H1 (cell line): ENCODE results near the gene OR10R2. TPM values are rescaled to one million over a fixed set of nuclear protein-coding genes. Genes with fewer than 3 reads are reported as not detected.

Experiments
- CTCF ChIA-PET: fragments of 300-600 bp; sonication (Branson Sonifier 250); formaldehyde crosslinking; loops from one replicate; lab custom pipeline; 2021; ENCODE audit not compliant: partially characterized antibody; lab: Charles Lee
- POLR2A ChIA-PET: fragments of 300-600 bp; sonication (Branson Sonifier 250); formaldehyde crosslinking; loops from one replicate; lab custom pipeline; 2021; ENCODE audit warnings: inconsistent platforms; ENCODE audit not compliant: partially characterized antibody; lab: Charles Lee
- DNase-seq, 2 experiments: peaks; one replicate each; pipeline versions ENCODE4 v3.0.0 to v3.0.0-alpha.2; 2010 to 2022; ENCODE audit warnings: low spot score in 2 of 2, low read depth in 1 of 2, mixed read lengths in 1 of 2
- FAIRE-seq: peaks from 2 replicates; lab custom pipeline; 2011; peaks lifted over from hg19 to GRCh38; lab: Jason Lieb, UNC
- H2AFZ ChIP-seq: 2 replicates; pipeline ENCODE4 v1.8.1; 2012; ENCODE audit warnings: low read length, inconsistent platforms
- H2AK5ac ChIP-seq: 2 replicates; pipeline ENCODE4 v1.6.1; 2013; ENCODE audit warnings: low read depth, low read length
- H2BK120ac ChIP-seq: replicated peaks from 2 replicates; pipeline ENCODE3; 2013; ENCODE audit warnings: low read depth, low read length, inconsistent platforms
- H2BK12ac ChIP-seq: 2 replicates; pipeline ENCODE4 v1.6.1; 2013; ENCODE audit warnings: low read depth, low read length
- H2BK15ac ChIP-seq: 2 replicates; pipeline ENCODE4 v1.6.1; 2013; ENCODE audit warnings: low read length
- H2BK20ac ChIP-seq: 2 replicates; pipeline ENCODE4 v1.6.1; 2013; ENCODE audit warnings: low read length
- H2BK5ac ChIP-seq: 2 replicates; pipeline ENCODE4 v1.6.1; 2013; ENCODE audit warnings: low read depth, low read length
- H3K14ac ChIP-seq: 2 replicates; pipeline ENCODE4 v1.6.1; 2013; ENCODE audit warnings: inconsistent platforms; ENCODE audit not compliant: insufficient read length
- H3K18ac ChIP-seq: 2 replicates; pipeline ENCODE4 v1.6.1; 2013; ENCODE audit warnings: low read length; ENCODE audit errors: extremely low read depth
- H3K23ac ChIP-seq: 2 replicates; pipeline ENCODE4 v1.6.1; 2013; ENCODE audit warnings: inconsistent platforms; ENCODE audit not compliant: insufficient read length
- H3K23me2 ChIP-seq: 2 replicates; pipeline ENCODE4 v1.6.1; 2013; ENCODE audit warnings: low read depth, low read length
- H3K27ac ChIP-seq: 2 replicates; pipeline ENCODE4 v1.6.1; 2011; ENCODE audit warnings: low read depth, low read length, inconsistent platforms
- H3K27me3 ChIP-seq, 4 experiments: replicated peaks in 1 of 4; 1 replicate in 1 of 4; 2 replicates in 3 of 4; pipeline versions ENCODE4 v1.6.1 to v1.8.1; 2011 to 2013; ENCODE audit warnings: low read length in 3 of 4, mild to moderate bottlenecking in 3 of 4, inconsistent platforms in 2 of 4, mixed read lengths in 2 of 4, moderate library complexity in 1 of 4; ENCODE audit not compliant: control insufficient read depth in 3 of 4, insufficient read depth in 3 of 4; ENCODE audit errors: extremely low read depth in 1 of 4
- H3K36me3 ChIP-seq, 4 experiments: 2 replicates each; pipeline versions ENCODE4 v1.6.1 to v1.8.1; 2011 to 2013; ENCODE audit warnings: mild to moderate bottlenecking in 4 of 4, low read length in 3 of 4, moderate library complexity in 2 of 4, control low read depth in 1 of 4, inconsistent platforms in 1 of 4; ENCODE audit not compliant: insufficient read depth in 4 of 4, control insufficient read depth in 2 of 4
- H3K4ac ChIP-seq: replicated peaks from 2 replicates; pipeline ENCODE3; 2013; ENCODE audit warnings: low read length, low read depth, mixed read lengths, inconsistent platforms; ENCODE audit not compliant: insufficient read length
- H3K4me1 ChIP-seq, 4 experiments: replicated peaks in 1 of 4; 1 replicate in 1 of 4; 2 replicates in 3 of 4; pipeline versions ENCODE4 v1.6.1 to v1.8.1; 2011 to 2013; ENCODE audit warnings: low read length in 3 of 4, inconsistent platforms in 2 of 4, mixed read lengths in 1 of 4; ENCODE audit not compliant: insufficient read depth in 4 of 4, control insufficient read depth in 3 of 4
- H3K4me2 ChIP-seq, 2 experiments: 2 replicates each; pipeline versions ENCODE4 v1.6.1 to v1.8.1; 2011 to 2013; ENCODE audit warnings: low read depth in 2 of 2, low read length in 2 of 2, control low read depth in 1 of 2, inconsistent platforms in 1 of 2, mild to moderate bottlenecking in 1 of 2; ENCODE audit not compliant: insufficient read depth in 1 of 2
- H3K4me3 ChIP-seq, 4 experiments: fragments of 200-600, 300-600 bp in 1 of 4; sonication (generic), shearing (Covaris generic), sonication (Bioruptor Twin) in 1 of 4; 2 replicates each; pipeline versions ENCODE4 v1.5.1 to v1.8.1; 2011 to 2016; ENCODE audit warnings: low read length in 4 of 4, low read depth in 3 of 4, control low read depth in 2 of 4, inconsistent platforms in 2 of 4, mild to moderate bottlenecking in 2 of 4, mixed read lengths in 1 of 4, moderate library complexity in 1 of 4; ENCODE audit not compliant: insufficient read depth in 2 of 4; ENCODE audit errors: extremely low read depth in 1 of 4
- H3K56ac ChIP-seq: replicated peaks from 2 replicates; pipeline ENCODE3; 2013; ENCODE audit warnings: low read depth, mild to moderate bottlenecking, mixed read lengths, low read length, inconsistent platforms; ENCODE audit not compliant: insufficient read length
- H3K79me1 ChIP-seq: 2 replicates; pipeline ENCODE4 v1.6.1; 2013; ENCODE audit warnings: low read depth, low read length, control low read depth
- H3K79me2 ChIP-seq, 2 experiments: 2 replicates each; pipeline versions ENCODE4 v1.6.1 to v1.8.1; 2012 to 2013; ENCODE audit warnings: low read length in 2 of 2, mild to moderate bottlenecking in 2 of 2, inconsistent platforms in 1 of 2; ENCODE audit not compliant: insufficient read depth in 2 of 2, control insufficient read depth in 1 of 2
- H3K9ac ChIP-seq, 4 experiments: replicated peaks in 1 of 4; 1 replicate in 1 of 4; 2 replicates in 3 of 4; pipeline versions ENCODE4 v1.6.1 to v1.8.1; 2011 to 2013; ENCODE audit warnings: low read depth in 3 of 4, low read length in 3 of 4, control low read depth in 2 of 4, mild to moderate bottlenecking in 2 of 4, moderate library complexity in 2 of 4, inconsistent platforms in 1 of 4; ENCODE audit errors: extremely low read depth in 1 of 4
- H3K9me3 ChIP-seq, 2 experiments: 2 replicates each; pipeline versions ENCODE4 v1.6.1 to v1.8.1; 2012 to 2013; ENCODE audit warnings: mild to moderate bottlenecking in 2 of 2, moderate library complexity in 2 of 2, control low read depth in 1 of 2, inconsistent platforms in 1 of 2, low read depth in 1 of 2, low read length in 1 of 2, mixed read lengths in 1 of 2; ENCODE audit not compliant: insufficient read depth in 2 of 2
- H4K20me1 ChIP-seq, 2 experiments: replicated peaks in 1 of 2; 2 replicates each; pipeline versions ENCODE3 to v1.8.1; 2011 to 2013; ENCODE audit warnings: inconsistent platforms in 2 of 2, low read length in 2 of 2, mild to moderate bottlenecking in 1 of 2; ENCODE audit not compliant: insufficient read depth in 2 of 2, control insufficient read depth in 1 of 2
- H4K5ac ChIP-seq: 2 replicates; pipeline ENCODE4 v1.6.1; 2013; ENCODE audit warnings: low read length, low read depth, mixed read lengths, inconsistent platforms; ENCODE audit not compliant: insufficient read length
- H4K8ac ChIP-seq: 2 replicates; pipeline ENCODE4 v1.8.0; 2013; ENCODE audit warnings: mild to moderate bottlenecking, moderate library complexity, low read length, inconsistent platforms; ENCODE audit not compliant: insufficient read depth; ENCODE audit errors: extremely low read depth
- H4K91ac ChIP-seq: replicated peaks from 2 replicates; pipeline ENCODE3; 2013; ENCODE audit warnings: low read length, mixed read lengths, inconsistent platforms; ENCODE audit not compliant: insufficient read length
- BACH1 ChIP-seq: IDR thresholded peaks from 2 replicates; pipeline ENCODE4 v1.6.1; 2012; ENCODE audit warnings: low read length, improper control_type of control experiment
- FOSL1 ChIP-seq: IDR thresholded peaks from 2 replicates; pipeline ENCODE4 v1.6.1; 2011; ENCODE audit warnings: mild to moderate bottlenecking, low read depth, low read length, moderate library complexity; ENCODE audit not compliant: insufficient read depth
- RNF2 ChIP-seq: fragments of 200-900, 300-1000 bp; sonication (generic); IDR thresholded peaks from 2 replicates; pipeline ENCODE4 v1.7.1; 2016; ENCODE audit warnings: borderline replicate concordance, low read depth, mild to moderate bottlenecking, antibody characterized with exemption, low read length; ENCODE audit not compliant: poor library complexity, severe bottlenecking; ENCODE audit errors: missing control alignments
- TAF1 ChIP-seq: IDR thresholded peaks from 2 replicates; pipeline ENCODE4 v1.6.1; 2011; ENCODE audit warnings: mild to moderate bottlenecking, low read depth, low read length
- TAF7 ChIP-seq: optimal IDR thresholded peaks from 2 replicates; pipeline ENCODE3; 2011; ENCODE audit warnings: low read depth, mild to moderate bottlenecking, inconsistent platforms, low read length, moderate library complexity, borderline replicate concordance
- WGBS, 2 experiments: shearing (Covaris generic) in 1 of 2; methylation state at CpG; one replicate each; pipeline versions ENCODE4 v1.1.6 to v1.1.7; 2013 to 2015; ENCODE audit warnings: low lambda C conversion rate in 2 of 2, mixed read lengths in 2 of 2, inconsistent platforms in 1 of 2, low coverage in 1 of 2, missing lambda C conversion rate in 1 of 2; ENCODE audit not compliant: insufficient replicate concordance in 2 of 2, insufficient coverage in 1 of 2, insufficient read length in 1 of 2; ENCODE audit errors: extremely low coverage in 1 of 2, missing lambda C conversion rate in 1 of 2; 5-methylcytosine and 5-hydroxymethylcytosine counted together
- polyA plus RNA-seq, 7 experiments: library from polyadenylated mRNA; depleted of rRNA in 3 of 7; stranded (reverse) in 5 of 7; unstranded in 2 of 7; fragments of >200 nt in 5 of 7; fragments of 200-250 nt in 2 of 7; gene quantifications; 1 replicate in 5 of 7; 2 replicates in 1 of 7; 4 replicates in 1 of 7; pipeline versions ENCODE4 v1.2.1 to v1.2.3, GENCODE V29; 2011 to 2013; ENCODE audit warnings: missing spikeins in 2 of 7, mixed read lengths in 2 of 7
- total RNA-seq: library from RNA; stranded (reverse); fragmentation: NEBNext Ultra II Directional; extraction: Animal tissue kit (Norgen Biotek cat#: 25700); gene quantifications from 2 replicates; pipeline ENCODE4 v1.2.1, GENCODE V29; 2021
- TF ChIP-seq, protein P1 (sequence below): IDR thresholded peaks from 2 replicates; pipeline ENCODE4 v1.6.1; 2011; ENCODE audit warnings: low read depth, mild to moderate bottlenecking, low read length; ENCODE audit not compliant: insufficient read depth
- TF ChIP-seq, protein P2 (sequence below): IDR thresholded peaks from 2 replicates; pipeline ENCODE4 v1.6.1; 2011; ENCODE audit warnings: low read length, improper control_type of control experiment

OR10R2 gene
- total and polyA plus RNA-seq, 2 of the 8 experiments (the other 6 are each of a cell fraction or from before 2014, with no cell fraction given) = not detected

DNA sequence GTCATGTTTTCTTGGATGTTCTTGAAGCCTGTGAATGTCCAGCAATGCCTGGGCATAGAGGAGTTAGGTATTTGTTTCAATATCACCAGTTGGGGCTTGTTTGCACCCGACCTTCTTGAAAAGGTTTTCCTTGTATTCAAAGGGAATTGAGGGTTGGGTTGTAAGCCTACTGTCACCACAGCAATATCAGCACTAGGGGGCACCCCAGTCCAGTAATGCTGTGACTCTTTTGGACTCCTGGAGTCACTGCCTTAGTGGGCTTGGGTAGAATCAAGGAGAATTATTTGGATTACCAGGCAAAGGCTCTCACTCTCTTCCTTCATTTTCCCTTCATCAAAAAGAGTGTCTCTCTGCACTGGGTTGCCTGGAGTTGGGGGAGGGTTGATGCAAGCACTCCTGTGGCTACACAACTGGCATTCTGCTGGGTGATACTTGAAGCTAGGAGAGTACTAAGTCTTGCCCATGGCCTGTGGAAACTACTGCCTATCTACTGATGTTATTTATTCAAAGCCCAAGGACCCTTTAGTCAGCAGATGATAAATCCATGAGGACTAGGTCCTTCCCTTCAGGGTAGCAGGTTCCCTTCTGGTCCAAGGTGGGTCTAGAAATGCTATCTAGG is 34.5 kb downstream of the OR10R2 start:
- Histone ChIP-seq H4K91ac (no peak overlapping the region), H3K36me3 (no peaks in the 10 kb centered on the region), H3K9me3 (0 out of 4 replicates have a peak, but pooled peaks cover 0 to 4% of the 10 kb centered on the region in 2 experiments), H2AFZ (no peak overlapping the region), H2BK15ac (no peak overlapping the region), H3K9ac (no peak overlapping the region), H4K5ac (no peak overlapping the region), H3K23me2 (no peaks in the 10 kb centered on the region), H3K14ac (no peak overlapping the region), H3K56ac (no peak overlapping the region), H3K4me3 (no peak overlapping the region), H3K79me1 (no peaks in the 10 kb centered on the region), H2AK5ac (no peak overlapping the region), H3K27me3 (no peaks in the 10 kb centered on the region), H2BK5ac (no peak overlapping the region), H2BK12ac (0 out of 2 replicates have a peak overlapping the region, but pooled peaks have one; percentile 39), H3K18ac (no peak overlapping the region), H4K20me1 (no peaks in the 10 kb centered on the region), H2BK20ac (no peak overlapping the region), H4K8ac (no peak overlapping the region), H2BK120ac (no peak overlapping the region), H3K79me2 (no peaks in the 10 kb centered on the region), H3K27ac (no peak overlapping the region), H3K4me1 (no peaks in the 10 kb centered on the region; a peak in 1 of 7 replicates), H3K4ac (no peak overlapping the region), H3K4me2 (no peak overlapping the region), H3K23ac (no peak overlapping the region)
- WGBS, 2 experiments = 63% methylated on average over 1 of the region's 1 CpG; no CpG with 5 or more reads in 1 of the 2 experiments
- ChIA-PET POLR2A (no interaction called here), CTCF (interaction anchor here (0.6 to 2.5 kb wide), 31 partner anchors 9 to 582 kb away, joined by 3 to 27 read pairs (median 3); partner anchors contain the start of gene AIM2)
- FAIRE-seq = peak; percentile 76
- DNase-seq = peak; percentile 44 to 87
- TF ChIP-seq TAF1 (no peak), RNF2 (no peak), BACH1 (no peak), FOSL1 (no peak), TAF7 (no peak)
- TF ChIP-seq, protein P1, sequence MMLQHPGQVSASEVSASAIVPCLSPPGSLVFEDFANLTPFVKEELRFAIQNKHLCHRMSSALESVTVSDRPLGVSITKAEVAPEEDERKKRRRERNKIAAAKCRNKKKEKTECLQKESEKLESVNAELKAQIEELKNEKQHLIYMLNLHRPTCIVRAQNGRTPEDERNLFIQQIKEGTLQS = no peak
- TF ChIP-seq, protein P2, sequence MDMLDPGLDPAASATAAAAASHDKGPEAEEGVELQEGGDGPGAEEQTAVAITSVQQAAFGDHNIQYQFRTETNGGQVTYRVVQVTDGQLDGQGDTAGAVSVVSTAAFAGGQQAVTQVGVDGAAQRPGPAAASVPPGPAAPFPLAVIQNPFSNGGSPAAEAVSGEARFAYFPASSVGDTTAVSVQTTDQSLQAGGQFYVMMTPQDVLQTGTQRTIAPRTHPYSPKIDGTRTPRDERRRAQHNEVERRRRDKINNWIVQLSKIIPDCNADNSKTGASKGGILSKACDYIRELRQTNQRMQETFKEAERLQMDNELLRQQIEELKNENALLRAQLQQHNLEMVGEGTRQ = no peak
